ENCODE data around the gene PROM2. TPM values are rescaled to one million over a fixed set of nuclear protein-coding genes. Genes with fewer than 3 reads are reported as not detected.

The PROM2 gene
- total RNA-seq, 2 donors from 2014 or later: 2.2 to 2.3 TPM

- no peaks in the 10 kb centered on the region for H3K9me3 ChIP-seq (ENCODE audit: control insufficient read depth, low read length)
- H3K27ac ChIP-seq (ENCODE audit: low read depth, low read length): no peak overlapping the region
- H3K4me1 ChIP-seq (ENCODE audit: control insufficient read depth, insufficient read depth, low read length): no peaks in the 10 kb centered on the region
- no peaks in the 10 kb centered on the region for H3K27me3 ChIP-seq (ENCODE audit: control insufficient read depth, insufficient read depth, low read length, poor library complexity, severe bottlenecking)
- WGBS, 2 experiments (ENCODE audit: insufficient coverage in 1 of 2, insufficient read length in 1 of 2): 82 to 91% methylated on average over 3 to 10 of the region's 10 CpGs
- H3K4me3 ChIP-seq (ENCODE audit: low read length): no peak overlapping the region
- no peaks in the 10 kb centered on the region for H3K4me1 Mint-ChIP-seq
- no peak overlapping the region for H3K9ac ChIP-seq (ENCODE audit: extremely low read depth, low read length, poor library complexity, severe bottlenecking)
- no peaks in the 10 kb centered on the region for H3K36me3 ChIP-seq (ENCODE audit: control insufficient read depth, insufficient read depth, low read length)
- no peaks in the 10 kb centered on the region for H3K9me3 Mint-ChIP-seq
- no peak for TF ChIP-seq CTCF (conservative IDR thresholded peaks at IDR 0.05)
- no peaks in the 10 kb centered on the region for H3K36me3 Mint-ChIP-seq (ENCODE audit: low read depth)
- H3K27me3 Mint-ChIP-seq (ENCODE audit: insufficient read depth): no peaks in the 10 kb centered on the region
- H3K27ac Mint-ChIP-seq: no peak overlapping the region
- H3K4me3 Mint-ChIP-seq: no peak overlapping the region
- DNase-seq: no peak
These were observed 7.3 kb upstream of the PROM2 start for GRCh38 chr2:95266781-95267430.

GRCh38 chr2:95267458-95268210 is 6.6 kb upstream of the PROM2 start:
- no peak overlapping the region for H3K27ac Mint-ChIP-seq
- H3K4me1 Mint-ChIP-seq: no peaks in the 10 kb centered on the region
- H3K27me3 ChIP-seq (ENCODE audit: control insufficient read depth, insufficient read depth, low read length, poor library complexity, severe bottlenecking): no peaks in the 10 kb centered on the region
- WGBS, 2 experiments (ENCODE audit: insufficient coverage in 1 of 2, insufficient read length in 1 of 2): 86 to 93% methylated on average over 6 to 11 of the region's 11 CpGs
- no peaks in the 10 kb centered on the region for H3K9me3 ChIP-seq (ENCODE audit: control insufficient read depth, low read length)
- no peak overlapping the region for H3K9ac ChIP-seq (ENCODE audit: extremely low read depth, low read length, poor library complexity, severe bottlenecking)
- no peak overlapping the region for H3K27ac ChIP-seq (ENCODE audit: low read depth, low read length)
- no peak for TF ChIP-seq CTCF (conservative IDR thresholded peaks at IDR 0.05)
- H3K4me3 ChIP-seq (ENCODE audit: low read length): no peak overlapping the region
- H3K9me3 Mint-ChIP-seq: no peaks in the 10 kb centered on the region
- DNase-seq: no peak
- no peaks in the 10 kb centered on the region for H3K27me3 Mint-ChIP-seq (ENCODE audit: insufficient read depth)
- H3K36me3 Mint-ChIP-seq (ENCODE audit: low read depth): no peaks in the 10 kb centered on the region
- no peaks in the 10 kb centered on the region for H3K4me1 ChIP-seq (ENCODE audit: control insufficient read depth, insufficient read depth, low read length)
- H3K4me3 Mint-ChIP-seq: no peak overlapping the region
- H3K36me3 ChIP-seq (ENCODE audit: control insufficient read depth, insufficient read depth, low read length): no peaks in the 10 kb centered on the region

DNA sequence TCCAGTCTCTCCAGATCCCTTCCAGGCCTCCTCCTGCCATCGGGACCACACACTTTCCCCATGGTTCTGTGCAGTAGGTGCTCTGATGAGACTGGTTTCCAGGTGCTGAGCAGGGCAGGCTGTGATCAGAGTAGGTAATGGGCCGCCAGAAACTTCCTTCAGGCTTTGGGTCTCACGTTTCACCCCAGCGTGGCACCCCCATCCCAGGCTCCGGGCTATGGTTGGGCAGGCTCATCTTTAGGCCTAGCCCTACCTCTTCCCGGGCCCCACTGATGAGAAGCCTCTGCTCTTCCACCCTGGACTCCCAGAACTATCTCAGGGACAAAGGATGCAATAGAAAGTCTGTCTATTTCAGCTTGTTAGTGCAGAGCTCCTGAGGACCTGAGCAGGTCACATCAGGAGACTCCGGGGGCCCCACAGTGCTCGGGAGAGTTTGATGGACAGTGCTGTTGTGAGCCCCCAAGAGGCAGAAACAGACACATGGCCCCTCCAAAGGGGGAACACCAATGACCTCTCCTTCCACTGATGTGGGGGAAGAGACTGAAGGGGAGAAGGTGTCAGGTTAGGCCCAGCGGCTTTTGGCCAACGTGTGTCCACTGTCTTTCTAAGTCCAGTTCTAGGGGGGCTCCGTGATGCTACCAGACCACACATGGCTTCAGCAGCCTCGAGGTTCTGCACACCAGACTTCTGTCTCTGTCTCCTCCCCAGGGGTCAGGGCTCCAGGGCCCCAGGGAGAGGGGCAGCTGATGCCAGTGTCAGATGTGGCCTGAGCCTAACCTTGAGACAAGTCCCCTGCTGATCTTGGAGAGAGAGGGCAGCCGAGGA is 5.8 kb upstream of the PROM2 start:
- WGBS, 2 experiments (ENCODE audit: insufficient coverage in 1 of 2, insufficient read length in 1 of 2): 90 to 95% methylated on average over 6 to 13 of the region's 13 CpGs

More for the DNA sequence above, 5.8 kb upstream of the PROM2 start:
- H3K27ac Mint-ChIP-seq: no peak overlapping the region
- H3K36me3 Mint-ChIP-seq (ENCODE audit: low read depth): no peaks in the 10 kb centered on the region
- Histone ChIP-seq H3K4me1 (ENCODE audit: control insufficient read depth, insufficient read depth, low read length) (no peaks in the 10 kb centered on the region), H3K36me3 (ENCODE audit: control insufficient read depth, insufficient read depth, low read length) (no peaks in the 10 kb centered on the region), H3K27me3 (ENCODE audit: control insufficient read depth, insufficient read depth, low read length, poor library complexity, severe bottlenecking) (no peaks in the 10 kb centered on the region), H3K9ac (ENCODE audit: extremely low read depth, low read length, poor library complexity, severe bottlenecking) (no peak overlapping the region), H3K9me3 (ENCODE audit: control insufficient read depth, low read length) (no peaks in the 10 kb centered on the region), H3K4me3 (ENCODE audit: low read length) (no peak overlapping the region), H3K27ac (ENCODE audit: low read depth, low read length) (no peak overlapping the region)
- DNase-seq: no peak
- no peak overlapping the region for H3K4me3 Mint-ChIP-seq
- no peaks in the 10 kb centered on the region for H3K27me3 Mint-ChIP-seq (ENCODE audit: insufficient read depth)
- H3K9me3 Mint-ChIP-seq: no peaks in the 10 kb centered on the region
- no peak for TF ChIP-seq CTCF (conservative IDR thresholded peaks at IDR 0.05)
- no peaks in the 10 kb centered on the region for H3K4me1 Mint-ChIP-seq
